ENCODE results near the gene MCC.

The MCC gene

GRCh38 chr5:113505181-113505580 lies 16.9 kb upstream of the MCC start:
- no peak for DNase-seq

DNA sequence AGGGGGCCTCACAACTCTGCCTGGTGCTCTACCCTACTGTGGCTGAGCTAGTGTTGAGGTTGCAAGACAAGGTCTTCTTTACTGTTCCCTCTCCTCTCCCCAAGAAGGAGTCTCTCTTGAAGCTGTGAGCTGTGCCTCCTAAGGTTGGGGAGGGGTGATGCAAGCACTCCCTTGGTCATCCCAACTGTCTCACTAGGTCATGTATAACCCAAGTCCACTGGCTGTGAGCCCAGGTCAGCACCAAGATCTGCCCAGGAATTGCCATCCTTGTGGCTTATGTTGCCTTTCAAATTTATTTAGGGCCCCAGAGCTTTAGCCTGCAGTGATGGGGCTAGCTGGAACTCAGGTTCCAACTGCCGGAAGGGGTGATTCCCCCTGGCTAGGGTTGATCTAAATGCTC lies 14.9 kb upstream of the MCC start:
- Histone ChIP-seq H2BK15ac (replicated peaks; ENCODE audit: low read depth) (no peak overlapping the region), H4K5ac (ENCODE audit: low read length) (no peak overlapping the region), H3K4me3 (ENCODE audit: low read length) (no peak overlapping the region)

More at GRCh38 chr5:113505181-113505580, 16.9 kb upstream of the MCC start:
- H3K56ac ChIP-seq (ENCODE audit: low read length): no peak overlapping the region
- no peak overlapping the region for H2BK120ac ChIP-seq (ENCODE audit: low read depth, low read length)
- H3K18ac ChIP-seq (ENCODE audit: low read length): no peak overlapping the region
- H2AK5ac ChIP-seq (ENCODE audit: low read length): no peak overlapping the region
- no peak overlapping the region for H3K4ac ChIP-seq (ENCODE audit: low read depth, low read length)
- no peaks in the 10 kb centered on the region for H3K79me1 ChIP-seq (ENCODE audit: low read length)
- no peak overlapping the region for H3K9ac ChIP-seq (ENCODE audit: low read length)
- no peak overlapping the region for H3K27ac ChIP-seq (ENCODE audit: low read depth, low read length)
- no peaks in the 10 kb centered on the region for H3K4me1 ChIP-seq (ENCODE audit: control insufficient read depth, low read depth, low read length)
- no peak overlapping the region for H4K5ac ChIP-seq (ENCODE audit: low read length)
- no peak overlapping the region for H2BK15ac ChIP-seq (replicated peaks; ENCODE audit: low read depth)
- no CpG with 5 or more reads among the region's 5 CpGs for WGBS (ENCODE audit: extremely low coverage, insufficient coverage, low lambda C conversion rate)
- no peaks in the 10 kb centered on the region for H3K36me3 ChIP-seq (ENCODE audit: control insufficient read depth, insufficient read depth, low read length)
- no peak overlapping the region for H4K8ac ChIP-seq (ENCODE audit: low read depth, low read length)
- H3K4me3 ChIP-seq (ENCODE audit: low read length): no peak overlapping the region
- H2BK5ac ChIP-seq (ENCODE audit: low read length): no peak overlapping the region
- no peaks in the 10 kb centered on the region for H3K27me3 ChIP-seq (ENCODE audit: insufficient read depth, low read length, poor library complexity)
- no peak overlapping the region for H3K4me2 ChIP-seq (ENCODE audit: low read length)
- no peak overlapping the region for H3K23ac ChIP-seq (ENCODE audit: low read length)
- H3K79me2 ChIP-seq (ENCODE audit: control insufficient read depth, insufficient read depth, low read length): no peaks in the 10 kb centered on the region

DNA sequence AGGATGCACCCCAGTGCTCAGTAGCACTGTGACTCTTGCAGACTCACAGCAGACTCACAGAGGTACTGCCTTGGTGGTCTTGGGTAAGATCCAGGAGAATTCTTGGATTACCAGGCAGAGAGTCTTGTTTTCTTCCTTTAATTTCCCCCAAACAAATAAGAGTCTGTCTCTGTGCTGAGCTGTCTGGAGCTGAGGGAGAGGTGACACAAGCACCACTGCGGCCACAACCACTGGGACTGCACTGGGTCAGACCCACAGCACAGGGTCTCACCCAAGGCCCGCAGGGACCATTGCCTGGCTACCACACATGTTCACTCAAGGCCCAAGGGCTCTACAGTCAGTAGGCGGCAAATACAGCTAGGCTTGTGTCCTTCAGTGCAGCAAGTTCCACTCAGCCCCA lies 13.8 kb upstream of the MCC start:
- WGBS (ENCODE audit: extremely low coverage, insufficient coverage, low lambda C conversion rate): no CpG with 5 or more reads among the region's 3 CpGs
- no peak for DNase-seq
- Histone ChIP-seq H4K8ac (ENCODE audit: low read depth, low read length) (no peak overlapping the region), H2AK5ac (ENCODE audit: low read length) (no peak overlapping the region), H2BK15ac (replicated peaks; ENCODE audit: low read depth) (no peak overlapping the region), H3K27me3 (ENCODE audit: insufficient read depth, low read length, poor library complexity) (no peaks in the 10 kb centered on the region), H3K56ac (ENCODE audit: low read length) (no peak overlapping the region), H3K4me1 (ENCODE audit: control insufficient read depth, low read depth, low read length) (no peaks in the 10 kb centered on the region), H3K4me3 (ENCODE audit: low read length) (no peak overlapping the region), H2BK5ac (ENCODE audit: low read length) (no peak overlapping the region), H3K4me2 (ENCODE audit: low read length) (no peak overlapping the region), H3K4ac (ENCODE audit: low read depth, low read length) (no peak overlapping the region), H3K9ac (ENCODE audit: low read length) (no peak overlapping the region), H3K18ac (ENCODE audit: low read length) (no peak overlapping the region), H3K36me3 (ENCODE audit: control insufficient read depth, insufficient read depth, low read length) (no peaks in the 10 kb centered on the region), H3K79me1 (ENCODE audit: low read length) (no peaks in the 10 kb centered on the region), H2BK120ac (ENCODE audit: low read depth, low read length) (no peak overlapping the region), H3K27ac (ENCODE audit: low read depth, low read length) (no peak overlapping the region), H3K23ac (ENCODE audit: low read length) (no peak overlapping the region), H3K79me2 (ENCODE audit: control insufficient read depth, insufficient read depth, low read length) (no peaks in the 10 kb centered on the region), H4K5ac (ENCODE audit: low read length) (no peak overlapping the region)

More for the DNA sequence above, 14.9 kb upstream of the MCC start:
- H3K56ac ChIP-seq (ENCODE audit: low read length): no peak overlapping the region
- H3K4me2 ChIP-seq (ENCODE audit: low read length): no peak overlapping the region
- H3K9ac ChIP-seq (ENCODE audit: low read length): no peak overlapping the region
- no peak overlapping the region for H2BK120ac ChIP-seq (ENCODE audit: low read depth, low read length)
- H3K4me1 ChIP-seq (ENCODE audit: control insufficient read depth, low read depth, low read length): no peaks in the 10 kb centered on the region
- H3K79me2 ChIP-seq (ENCODE audit: control insufficient read depth, insufficient read depth, low read length): no peaks in the 10 kb centered on the region
- H3K79me1 ChIP-seq (ENCODE audit: low read length): no peaks in the 10 kb centered on the region
- H3K27me3 ChIP-seq (ENCODE audit: insufficient read depth, low read length, poor library complexity): no peaks in the 10 kb centered on the region
- no peak overlapping the region for H3K27ac ChIP-seq (ENCODE audit: low read depth, low read length)
- H2AK5ac ChIP-seq (ENCODE audit: low read length): no peak overlapping the region
- H3K18ac ChIP-seq (ENCODE audit: low read length): no peak overlapping the region
- no peak overlapping the region for H2BK5ac ChIP-seq (ENCODE audit: low read length)
- H3K36me3 ChIP-seq (ENCODE audit: control insufficient read depth, insufficient read depth, low read length): no peaks in the 10 kb centered on the region
- DNase-seq: no peak
- H3K23ac ChIP-seq (ENCODE audit: low read length): no peak overlapping the region
- no peak overlapping the region for H4K8ac ChIP-seq (ENCODE audit: low read depth, low read length)
- H3K4ac ChIP-seq (ENCODE audit: low read depth, low read length): no peak overlapping the region
- no CpG with 5 or more reads among the region's 1 CpG for WGBS (ENCODE audit: extremely low coverage, insufficient coverage, low lambda C conversion rate)

- Histone ChIP-seq H2BK5ac (ENCODE audit: low read length) (no peak overlapping the region), H3K36me3 (ENCODE audit: control insufficient read depth, insufficient read depth, low read length) (no peaks in the 10 kb centered on the region), H4K8ac (ENCODE audit: low read depth, low read length) (no peak overlapping the region), H3K27me3 (ENCODE audit: insufficient read depth, low read length, poor library complexity) (no peaks in the 10 kb centered on the region), H3K79me1 (ENCODE audit: low read length) (no peaks in the 10 kb centered on the region), H2BK15ac (replicated peaks; ENCODE audit: low read depth) (no peak overlapping the region), H3K4ac (ENCODE audit: low read depth, low read length) (no peak overlapping the region), H3K27ac (ENCODE audit: low read depth, low read length) (no peak overlapping the region), H3K56ac (ENCODE audit: low read length) (no peak overlapping the region), H3K18ac (ENCODE audit: low read length) (no peak overlapping the region), H3K23ac (ENCODE audit: low read length) (no peak overlapping the region), H3K4me3 (ENCODE audit: low read length) (no peak overlapping the region), H2BK120ac (ENCODE audit: low read depth, low read length) (no peak overlapping the region), H3K79me2 (ENCODE audit: control insufficient read depth, insufficient read depth, low read length) (no peaks in the 10 kb centered on the region), H2AK5ac (ENCODE audit: low read length) (no peak overlapping the region), H3K4me1 (ENCODE audit: control insufficient read depth, low read depth, low read length) (no peaks in the 10 kb centered on the region), H3K9ac (ENCODE audit: low read length) (no peak overlapping the region), H4K5ac (ENCODE audit: low read length) (no peak overlapping the region), H3K4me2 (ENCODE audit: low read length) (no peak overlapping the region)
- no CpG with 5 or more reads among the region's 1 CpG for WGBS (ENCODE audit: extremely low coverage, insufficient coverage, low lambda C conversion rate)
- DNase-seq: no peak
Measured at GRCh38 chr5:113495422-113495841, 7.2 kb upstream of the MCC start.

DNA sequence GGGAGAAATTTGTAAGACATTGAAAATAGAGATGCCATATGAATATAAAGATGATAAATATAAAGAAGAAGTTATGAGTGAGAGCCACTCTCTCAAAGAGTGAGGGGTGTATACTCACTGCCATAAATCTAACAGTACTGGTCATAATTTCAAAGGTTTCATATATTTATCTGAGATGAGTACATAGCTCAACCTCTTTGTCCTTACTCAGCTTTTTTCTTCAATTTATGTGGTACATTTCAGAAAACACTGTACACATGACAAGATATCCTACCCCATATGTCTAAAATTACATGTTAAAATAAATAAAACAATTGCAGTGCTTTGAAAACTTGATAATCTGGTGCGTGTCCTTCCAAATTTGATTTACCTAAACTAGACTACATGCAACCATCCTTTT lies 5.2 kb upstream of the MCC start:
- no peak overlapping the region for H4K5ac ChIP-seq (ENCODE audit: low read length)
- H4K8ac ChIP-seq (ENCODE audit: low read depth, low read length): no peak overlapping the region
- no peaks in the 10 kb centered on the region for H3K4me1 ChIP-seq (ENCODE audit: control insufficient read depth, low read depth, low read length)
- no peak overlapping the region for H3K27ac ChIP-seq (ENCODE audit: low read depth, low read length)
- no peak overlapping the region for H3K4me3 ChIP-seq (ENCODE audit: low read length)
- no peak overlapping the region for H3K23ac ChIP-seq (ENCODE audit: low read length)
- no peak overlapping the region for H3K4me2 ChIP-seq (ENCODE audit: low read length)
- no peak overlapping the region for H2BK120ac ChIP-seq (ENCODE audit: low read depth, low read length)
- no peaks in the 10 kb centered on the region for H3K36me3 ChIP-seq (ENCODE audit: control insufficient read depth, insufficient read depth, low read length)
- H3K18ac ChIP-seq (ENCODE audit: low read length): no peak overlapping the region
- H3K79me1 ChIP-seq (ENCODE audit: low read length): no peaks in the 10 kb centered on the region
- H2BK15ac ChIP-seq (replicated peaks; ENCODE audit: low read depth): no peak overlapping the region
- no peak overlapping the region for H3K9ac ChIP-seq (ENCODE audit: low read length)
- H2BK5ac ChIP-seq (ENCODE audit: low read length): no peak overlapping the region
- no peak overlapping the region for H2AK5ac ChIP-seq (ENCODE audit: low read length)
- H3K79me2 ChIP-seq (ENCODE audit: control insufficient read depth, insufficient read depth, low read length): no peaks in the 10 kb centered on the region
- H3K27me3 ChIP-seq (ENCODE audit: insufficient read depth, low read length, poor library complexity): no peaks in the 10 kb centered on the region
- H3K4ac ChIP-seq (ENCODE audit: low read depth, low read length): no peak overlapping the region
- H3K56ac ChIP-seq (ENCODE audit: low read length): no peak overlapping the region
- WGBS (ENCODE audit: extremely low coverage, insufficient coverage, low lambda C conversion rate): no CpG with 5 or more reads among the region's 1 CpG
- DNase-seq: no peak

GRCh38 chr5:113491022-113491421 lies 2.8 kb upstream of the MCC start:
- no peak overlapping the region for H3K4ac ChIP-seq (ENCODE audit: low read depth, low read length)
- H3K79me2 ChIP-seq (ENCODE audit: control insufficient read depth, insufficient read depth, low read length): no peaks in the 10 kb centered on the region
- no peak overlapping the region for H2BK5ac ChIP-seq (ENCODE audit: low read length)
- no peak for DNase-seq
- no peaks in the 10 kb centered on the region for H3K4me1 ChIP-seq (ENCODE audit: control insufficient read depth, low read depth, low read length)
- no peak overlapping the region for H3K27ac ChIP-seq (ENCODE audit: low read depth, low read length)
- WGBS (ENCODE audit: extremely low coverage, insufficient coverage, low lambda C conversion rate): no CpG with 5 or more reads among the region's 2 CpGs
- H3K79me1 ChIP-seq (ENCODE audit: low read length): no peaks in the 10 kb centered on the region
- no peak overlapping the region for H2BK120ac ChIP-seq (ENCODE audit: low read depth, low read length)
- no peak overlapping the region for H2BK15ac ChIP-seq (replicated peaks; ENCODE audit: low read depth)
- no peaks in the 10 kb centered on the region for H3K36me3 ChIP-seq (ENCODE audit: control insufficient read depth, insufficient read depth, low read length)
- no peak overlapping the region for H3K56ac ChIP-seq (ENCODE audit: low read length)
- no peak overlapping the region for H3K4me2 ChIP-seq (ENCODE audit: low read length)
- no peak overlapping the region for H3K4me3 ChIP-seq (ENCODE audit: low read length)
- no peak overlapping the region for H3K23ac ChIP-seq (ENCODE audit: low read length)
- H3K9ac ChIP-seq (ENCODE audit: low read length): no peak overlapping the region
- no peak overlapping the region for H4K5ac ChIP-seq (ENCODE audit: low read length)
- no peak overlapping the region for H2AK5ac ChIP-seq (ENCODE audit: low read length)
- H3K27me3 ChIP-seq (ENCODE audit: insufficient read depth, low read length, poor library complexity): no peaks in the 10 kb centered on the region
- no peak overlapping the region for H3K18ac ChIP-seq (ENCODE audit: low read length)
- H4K8ac ChIP-seq (ENCODE audit: low read depth, low read length): no peak overlapping the region

Measured in mesendoderm (in vitro differentiated cells).